GM10248 (cell line): Measurements from ENCODE around the gene ZNF691.

Source experiments
- CTCF ChIA-PET: fragments of 300-600 bp; sonication (Branson Sonifier 250); formaldehyde crosslinking; extraction: SDS; loops from one replicate; lab custom pipeline; 2021; ENCODE audit warnings: antibody characterized with exemption; lab: Yijun Ruan, JAX
- POLR2A ChIA-PET: fragments of 350-650 bp; sonication (Branson Sonifier 250); formaldehyde crosslinking; extraction: SDS; loops from one replicate; lab custom pipeline; 2020; ENCODE audit warnings: antibody characterized with exemption; lab: Yijun Ruan, JAX
- DNase-seq: peaks from one replicate; pipeline ENCODE4 v3.0.0; 2012; ENCODE audit errors: extremely low spot score
- CTCF ChIP-seq: IDR thresholded peaks from 2 replicates; pipeline ENCODE4 v1.5.1; 2012; ENCODE audit warnings: mild to moderate bottlenecking, low read depth; ENCODE audit errors: extremely low read depth, missing control alignments, control extremely low read depth

ZNF691 gene

GRCh38 chr1:42820813-42821212 lies 25.6 kb upstream of the ZNF691 start:
- POLR2A ChIA-PET = interaction anchor here (0.7 kb wide), 2 partner anchors 515 to 1031 kb away, joined by 4 read pairs; no protein-coding TSS in a partner anchor
- TF ChIP-seq CTCF = no peak
- DNase-seq = no peak
- CTCF ChIA-PET = interaction anchor here (0.7 to 4.6 kb wide), 5 partner anchors 12 to 45 kb away, joined by 3 to 26 read pairs (median 3); partner anchors contain the start of gene ZNF691

- POLR2A ChIA-PET = no interaction called here
Measured at GRCh38 chr1:42821690-42822089, 24.7 kb upstream of the ZNF691 start.

GRCh38 chr1:42822800-42823392 lies 23.5 kb upstream of the ZNF691 start:
- no peak for TF ChIP-seq CTCF
- CTCF ChIA-PET = interaction anchor here (0.7 to 4.6 kb wide), 4 partner anchors 13 to 54 kb away, joined by 3 to 26 read pairs (median 4); partner anchors contain the start of gene ZNF691

More at GRCh38 chr1:42821690-42822089, 24.7 kb upstream of the ZNF691 start:
- CTCF ChIA-PET = interaction anchor here (0.9 to 4.6 kb wide), 4 partner anchors 13 to 29 kb away, joined by 3 to 26 read pairs (median 6); partner anchors contain the start of gene ZNF691
- no peak for DNase-seq
- TF ChIP-seq CTCF = no peak

GRCh38 chr1:42824481-42825035 lies 21.9 kb upstream of the ZNF691 start:
- POLR2A ChIA-PET = no interaction called here
- no peak for DNase-seq
- CTCF ChIA-PET = interaction anchor here (1.3 to 2.1 kb wide), 4 partner anchors 14 to 99 kb away, joined by 3 to 6 read pairs (median 3); partner anchors contain the start of gene ZNF691
- TF ChIP-seq CTCF = no peak

More at GRCh38 chr1:42822800-42823392, 23.5 kb upstream of the ZNF691 start:
- no peak for DNase-seq
- POLR2A ChIA-PET = no interaction called here

GRCh38 chr1:42825036-42825851 lies 21.2 kb upstream of the ZNF691 start:
- no peak for TF ChIP-seq CTCF
- POLR2A ChIA-PET = no interaction called here
- CTCF ChIA-PET = interaction anchor here (1.3 to 2.1 kb wide), 4 partner anchors 13 to 98 kb away, joined by 3 to 6 read pairs (median 3); partner anchors contain the start of gene ZNF691
- DNase-seq = no peak

- no peak for DNase-seq
- CTCF ChIA-PET = interaction anchor here (2.0 kb wide), 1 partner anchor 11 kb away, joined by 6 read pairs; no protein-coding TSS in a partner anchor
- no peak for TF ChIP-seq CTCF
- POLR2A ChIA-PET = no interaction called here
Measured at GRCh38 chr1:42830631-42831030, 15.8 kb upstream of the ZNF691 start.
